IPS-18a (cell line): Measurements from ENCODE around the gene ADORA2A.

Experiments used
- H3K27ac ChIP-seq: one replicate; pipeline ENCODE4 v1.5.1; 2013; ENCODE audit warnings: low read length
- H3K27me3 ChIP-seq: one replicate; pipeline ENCODE4 v1.6.1; 2013; ENCODE audit warnings: mild to moderate bottlenecking, low read length; ENCODE audit not compliant: control insufficient read depth, insufficient read depth
- H3K36me3 ChIP-seq: one replicate; pipeline ENCODE4 v1.6.1; 2013; ENCODE audit warnings: low read depth, low read length; ENCODE audit not compliant: control insufficient read depth
- H3K4me1 ChIP-seq: one replicate; pipeline ENCODE4 v1.6.1; 2013; ENCODE audit warnings: low read depth, low read length; ENCODE audit not compliant: control insufficient read depth
- H3K4me3 ChIP-seq: one replicate; pipeline ENCODE4 v1.5.1; 2013; ENCODE audit warnings: low read length
- H3K9ac ChIP-seq: one replicate; pipeline ENCODE4 v1.6.1; 2013; ENCODE audit warnings: mild to moderate bottlenecking, low read length, moderate library complexity
- H3K9me3 ChIP-seq: one replicate; pipeline ENCODE4 v1.6.1; 2013; ENCODE audit warnings: low read depth, low read length; ENCODE audit not compliant: control insufficient read depth

ADORA2A gene

DNA sequence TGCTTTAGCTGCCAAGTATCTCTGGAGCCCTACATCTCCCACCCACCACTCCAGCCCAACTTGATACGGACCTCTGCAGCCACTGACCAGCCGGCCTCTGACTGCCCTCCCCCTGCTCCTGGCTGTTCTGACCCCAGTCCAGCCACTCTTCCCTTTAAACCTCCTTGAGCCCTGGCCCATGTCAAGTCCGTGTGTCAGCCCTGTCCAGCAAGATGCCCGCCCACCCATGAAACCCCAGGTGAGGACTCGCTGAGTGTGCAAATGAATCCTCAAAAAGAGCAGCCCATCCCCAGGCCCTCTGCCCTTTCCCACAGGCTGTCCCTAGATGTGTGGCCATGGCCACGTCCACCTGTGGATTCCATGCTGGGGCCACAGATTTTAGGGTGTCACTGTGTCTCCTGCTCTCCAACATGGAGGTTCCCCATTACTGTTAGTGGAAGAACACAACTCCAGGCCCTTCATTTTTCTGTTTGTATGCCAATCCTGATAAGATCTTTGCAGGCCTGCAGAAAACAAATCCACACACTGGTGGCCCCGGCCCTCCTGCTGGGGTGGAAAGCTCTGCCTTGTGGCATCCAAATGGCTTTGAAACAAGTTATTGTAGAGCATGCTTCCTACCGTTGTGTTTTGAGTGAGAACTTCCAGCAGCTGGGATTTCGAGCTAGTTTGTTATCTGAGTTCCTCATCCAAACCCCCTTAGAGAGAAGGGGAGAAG is 22.7 kb upstream of the ADORA2A start:
- H3K4me1 ChIP-seq = no peaks in the 10 kb centered on the region
- H3K36me3 ChIP-seq = peaks cover 5% of the 10 kb centered on the region
- H3K4me3 ChIP-seq = no peak overlapping the region
- no peak overlapping the region for H3K9ac ChIP-seq
- no peaks in the 10 kb centered on the region for H3K27me3 ChIP-seq
- no peak overlapping the region for H3K27ac ChIP-seq
- H3K9me3 ChIP-seq = no peaks in the 10 kb centered on the region

DNA sequence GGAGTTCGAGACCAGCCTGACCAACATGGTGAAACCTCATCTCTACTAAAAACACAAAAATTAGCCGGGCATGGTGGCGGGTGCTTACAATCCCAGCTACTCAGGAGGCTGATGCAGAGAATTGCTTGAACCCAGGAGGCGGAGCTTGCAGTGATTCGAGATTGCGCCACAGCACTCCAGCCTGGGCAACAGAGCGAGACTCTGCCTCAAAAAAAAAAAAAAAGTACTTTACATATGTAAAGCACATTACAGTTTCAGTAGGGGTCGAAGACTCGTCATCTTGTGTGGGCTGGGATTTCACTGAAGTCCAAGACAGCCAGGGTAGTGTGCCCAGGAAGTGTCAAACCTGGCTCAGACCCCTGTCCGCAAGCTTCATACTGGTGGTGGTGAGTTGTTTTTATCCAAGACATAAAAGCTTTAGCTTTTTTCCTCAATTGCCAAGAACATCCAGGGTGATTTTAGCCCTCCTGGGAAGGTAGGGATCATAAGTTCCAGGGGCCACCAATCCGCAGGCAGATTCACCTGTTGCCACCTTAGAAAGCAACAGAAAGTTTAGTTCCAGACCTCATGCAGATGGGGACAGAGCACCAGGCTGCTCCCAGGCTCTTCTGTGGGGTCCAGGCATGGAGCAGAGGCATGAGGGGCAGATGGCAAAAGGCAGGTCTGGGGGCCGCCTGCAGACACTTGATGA is 21.6 kb upstream of the ADORA2A start:
- no peaks in the 10 kb centered on the region for H3K9me3 ChIP-seq
- H3K36me3 ChIP-seq = peaks cover 5% of the 10 kb centered on the region
- no peaks in the 10 kb centered on the region for H3K27me3 ChIP-seq
- H3K4me1 ChIP-seq = no peaks in the 10 kb centered on the region
- no peak overlapping the region for H3K27ac ChIP-seq
- no peak overlapping the region for H3K9ac ChIP-seq
- no peak overlapping the region for H3K4me3 ChIP-seq

DNA sequence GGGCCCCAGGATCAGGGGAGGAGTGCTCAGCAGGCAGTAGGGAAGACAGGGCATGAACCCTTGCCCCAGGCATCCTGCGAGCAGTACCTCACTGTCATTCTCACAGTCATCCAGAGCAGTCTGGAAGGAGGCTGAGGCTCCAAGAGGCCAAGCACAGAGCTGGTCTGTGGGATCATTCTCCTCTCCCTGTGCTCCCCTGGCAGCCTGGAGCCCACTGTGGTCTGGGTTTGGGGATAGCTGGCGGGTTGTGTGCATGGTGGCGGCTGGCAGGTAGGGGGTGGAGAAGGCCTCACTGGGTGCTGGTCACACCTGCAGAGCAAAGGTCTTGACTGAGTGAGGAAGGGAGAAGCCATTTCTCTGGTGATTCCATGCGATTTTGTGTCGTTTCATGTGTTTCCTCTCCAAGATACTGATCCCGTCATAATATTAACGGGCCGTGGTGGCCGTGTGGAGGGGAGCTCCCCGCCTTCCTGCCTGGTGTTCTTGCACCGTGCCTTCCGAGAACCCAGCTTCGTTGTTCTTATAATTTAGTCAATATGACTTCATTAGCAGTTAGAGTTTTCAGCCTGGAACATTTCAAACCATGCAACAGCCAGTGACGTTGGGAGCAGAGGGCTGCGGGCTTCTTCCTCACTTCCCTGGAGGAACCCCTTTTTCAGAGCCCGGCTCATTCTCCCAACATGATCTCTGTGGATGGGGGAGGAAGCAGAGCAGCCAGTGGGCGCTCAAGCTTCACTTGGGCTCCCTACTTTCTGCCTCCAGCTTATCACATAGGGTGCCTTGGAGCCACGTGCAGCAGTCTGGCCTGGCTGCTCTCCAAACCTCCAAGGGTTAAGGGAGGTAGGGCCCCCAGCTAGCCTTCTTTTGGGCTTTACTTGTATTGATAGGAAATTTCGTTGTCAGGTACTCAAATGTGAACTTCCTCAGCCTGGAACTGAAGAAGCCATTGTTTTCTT is 20.8 kb upstream of the ADORA2A start:
- H3K9ac ChIP-seq = no peak overlapping the region
- H3K27ac ChIP-seq = no peak overlapping the region
- no peaks in the 10 kb centered on the region for H3K36me3 ChIP-seq
- no peak overlapping the region for H3K4me3 ChIP-seq
- no peaks in the 10 kb centered on the region for H3K27me3 ChIP-seq
- H3K9me3 ChIP-seq = no peaks in the 10 kb centered on the region
- H3K4me1 ChIP-seq = no peaks in the 10 kb centered on the region

DNA sequence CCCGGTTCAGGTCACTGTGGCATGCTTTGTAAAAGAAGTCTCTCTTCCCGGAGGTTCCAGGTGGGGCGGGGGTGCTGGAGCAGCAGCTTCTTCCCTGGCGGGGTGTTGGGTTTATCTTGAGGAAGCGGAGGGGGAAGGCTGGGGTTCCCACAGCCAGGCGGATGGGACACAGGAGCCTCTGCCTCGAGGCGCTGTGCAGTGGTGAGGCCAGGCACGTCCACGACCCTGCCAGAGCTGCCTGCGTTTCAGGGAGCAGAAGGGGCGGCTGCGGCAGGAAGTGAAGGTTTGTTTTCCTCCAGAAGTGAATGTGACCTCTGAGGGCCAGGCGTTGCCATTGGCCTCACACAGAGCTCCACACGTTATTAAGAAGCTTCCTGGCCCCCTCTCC is 20.1 kb upstream of the ADORA2A start:
- no peak overlapping the region for H3K4me3 ChIP-seq
- no peaks in the 10 kb centered on the region for H3K36me3 ChIP-seq

DNA sequence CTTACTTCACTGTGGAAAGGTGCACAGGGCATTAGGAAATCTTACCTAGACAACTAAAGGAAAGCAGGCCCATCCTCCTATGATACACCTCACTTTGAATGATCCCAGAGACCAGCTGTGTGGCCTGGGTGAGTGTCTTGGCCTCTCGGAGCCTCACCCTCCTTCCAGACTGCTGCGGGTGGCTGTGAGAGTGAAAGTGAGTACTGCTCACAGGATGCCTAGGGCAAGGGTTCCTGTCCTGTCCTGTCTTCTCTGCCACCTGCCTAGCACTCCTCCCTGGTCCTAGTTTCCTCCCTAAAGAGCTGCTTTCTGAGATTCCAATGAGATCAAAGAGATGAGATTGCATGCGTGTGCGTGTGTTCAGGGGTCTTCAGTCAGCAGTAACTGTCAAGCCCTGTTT is 19.5 kb upstream of the ADORA2A start:
- no peaks in the 10 kb centered on the region for H3K9me3 ChIP-seq
- no peak overlapping the region for H3K4me3 ChIP-seq
- no peaks in the 10 kb centered on the region for H3K27me3 ChIP-seq
- no peak overlapping the region for H3K9ac ChIP-seq
- H3K36me3 ChIP-seq = no peaks in the 10 kb centered on the region
- H3K27ac ChIP-seq = no peak overlapping the region
- H3K4me1 ChIP-seq = no peaks in the 10 kb centered on the region

More for the DNA sequence above, 20.1 kb upstream of the ADORA2A start:
- Histone ChIP-seq H3K9me3 (no peaks in the 10 kb centered on the region), H3K9ac (no peak overlapping the region), H3K4me1 (no peaks in the 10 kb centered on the region), H3K27me3 (no peaks in the 10 kb centered on the region), H3K27ac (no peak overlapping the region)

DNA sequence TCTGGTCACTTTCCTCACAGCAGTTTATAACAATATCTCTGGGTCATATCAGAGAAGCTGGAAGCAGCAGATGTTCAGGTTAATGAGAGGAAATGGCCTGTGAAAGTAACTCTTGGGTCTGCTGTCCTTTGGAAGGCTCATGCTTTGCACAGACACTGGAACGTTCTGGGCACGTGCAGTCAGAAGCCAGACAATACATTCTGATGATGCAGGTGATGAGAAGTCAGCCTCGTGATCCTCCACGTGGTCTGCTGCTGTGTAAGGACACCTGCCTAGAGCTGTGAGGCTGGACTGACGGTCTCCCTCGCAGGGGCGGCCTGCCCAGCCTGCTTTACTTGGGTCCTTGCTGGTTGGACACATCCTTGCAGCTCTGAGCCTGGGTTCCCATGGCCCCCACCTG is 18.8 kb upstream of the ADORA2A start:
- no peak overlapping the region for H3K27ac ChIP-seq
- no peaks in the 10 kb centered on the region for H3K27me3 ChIP-seq
- H3K4me3 ChIP-seq = no peak overlapping the region
- H3K9ac ChIP-seq = no peak overlapping the region
- no peaks in the 10 kb centered on the region for H3K4me1 ChIP-seq
- no peaks in the 10 kb centered on the region for H3K9me3 ChIP-seq
- no peaks in the 10 kb centered on the region for H3K36me3 ChIP-seq

DNA sequence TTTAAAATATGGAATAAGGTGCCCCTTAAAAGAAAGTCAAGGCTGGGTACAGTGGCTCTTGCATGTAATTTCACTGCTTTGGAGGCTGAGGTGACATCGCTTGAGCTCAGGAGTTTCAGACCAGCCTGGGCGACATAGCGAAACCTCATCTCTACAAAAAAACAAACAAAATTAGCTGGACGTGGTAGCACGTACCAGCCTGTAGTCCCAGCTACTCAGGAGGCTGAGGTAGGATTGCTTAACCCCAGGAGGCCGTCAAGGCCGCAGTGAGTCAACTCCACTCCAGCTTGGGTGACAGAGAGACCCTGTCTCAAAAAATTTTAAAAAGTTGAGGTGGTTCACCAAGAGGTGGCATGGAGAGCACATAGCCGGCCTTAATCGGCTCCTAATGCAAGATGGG is 17.7 kb upstream of the ADORA2A start:
- no peak overlapping the region for H3K27ac ChIP-seq
- peaks cover 4% of the 10 kb centered on the region for H3K36me3 ChIP-seq
- no peak overlapping the region for H3K9ac ChIP-seq
- no peaks in the 10 kb centered on the region for H3K4me1 ChIP-seq
- no peak overlapping the region for H3K4me3 ChIP-seq
- no peaks in the 10 kb centered on the region for H3K27me3 ChIP-seq
- H3K9me3 ChIP-seq = no peaks in the 10 kb centered on the region

DNA sequence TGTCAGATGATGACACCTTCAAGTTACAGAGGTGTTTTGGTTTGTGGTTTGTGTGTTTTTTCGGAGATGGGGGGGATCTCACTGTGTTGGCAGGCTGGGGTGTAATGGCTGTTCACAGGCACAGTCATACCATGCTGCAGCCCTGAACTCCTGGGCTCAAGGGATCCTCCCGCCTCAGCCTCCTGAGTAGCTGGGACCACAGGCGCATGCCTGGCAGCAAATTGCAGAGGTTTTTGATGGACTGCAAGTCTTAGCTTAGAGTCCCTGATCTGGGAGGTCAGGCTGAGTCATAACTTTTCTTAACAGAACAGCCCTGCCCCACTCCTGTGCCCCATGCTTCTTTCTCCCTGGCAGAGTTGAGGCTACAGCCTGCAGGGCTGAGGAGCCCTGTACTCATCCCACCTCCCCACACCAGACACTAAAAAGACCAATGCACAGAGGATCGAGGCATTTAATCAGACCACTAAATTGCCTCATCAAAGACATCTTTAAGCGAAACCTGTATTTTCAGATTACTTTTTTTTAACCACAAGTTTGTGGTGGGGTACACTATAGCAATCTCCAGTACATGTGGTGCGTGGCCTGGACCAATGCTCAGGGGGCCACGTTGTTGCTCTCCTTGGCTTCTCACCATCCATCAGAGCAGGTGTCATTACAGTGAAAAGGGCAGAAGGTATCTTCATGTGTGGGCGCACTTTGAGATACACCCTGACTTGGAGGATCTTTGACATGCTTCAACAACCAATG is 17.1 kb upstream of the ADORA2A start:
- Histone ChIP-seq H3K27ac (no peak overlapping the region), H3K4me3 (no peak overlapping the region), H3K4me1 (no peaks in the 10 kb centered on the region), H3K36me3 (peaks cover 9% of the 10 kb centered on the region), H3K27me3 (no peaks in the 10 kb centered on the region), H3K9me3 (no peaks in the 10 kb centered on the region), H3K9ac (no peak overlapping the region)

DNA sequence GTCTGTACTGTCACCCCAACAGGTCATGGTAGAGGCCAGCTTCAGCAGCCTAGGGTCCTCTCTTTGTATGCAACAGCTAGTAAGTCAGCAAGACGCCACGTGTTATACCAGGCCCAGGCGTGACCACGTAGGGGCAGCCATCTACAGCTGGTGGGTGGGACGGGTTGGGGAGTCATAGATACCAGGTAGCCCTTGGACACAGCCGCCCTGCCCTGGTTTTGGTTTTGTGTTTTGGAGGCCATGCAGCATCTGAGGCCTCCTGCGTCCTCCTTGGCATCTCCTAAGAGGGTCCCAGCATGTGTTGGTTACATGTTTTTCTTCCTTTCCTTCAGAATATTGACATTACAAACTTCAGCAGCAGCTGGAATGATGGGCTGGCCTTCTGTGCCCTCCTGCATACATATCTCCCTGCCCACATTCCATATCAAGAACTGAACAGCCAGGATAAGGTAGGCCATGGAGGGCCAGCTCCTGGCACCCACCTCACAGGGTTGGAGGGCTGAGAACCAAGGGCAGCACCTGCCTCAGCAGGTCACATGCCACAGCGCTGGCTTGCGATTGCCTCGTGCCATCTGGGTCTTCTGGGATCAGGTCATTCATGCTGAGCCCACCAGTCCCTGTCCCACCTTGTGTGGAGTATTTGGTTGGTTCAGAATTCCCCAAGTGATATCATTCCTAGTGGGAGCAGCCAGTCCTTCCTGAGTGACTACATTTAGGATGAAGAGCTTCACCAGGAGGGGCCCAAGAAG is 16.0 kb upstream of the ADORA2A start:
- peaks cover 9% of the 10 kb centered on the region for H3K36me3 ChIP-seq
- no peaks in the 10 kb centered on the region for H3K27me3 ChIP-seq
- no peak overlapping the region for H3K9ac ChIP-seq
- H3K9me3 ChIP-seq = no peaks in the 10 kb centered on the region
- no peak overlapping the region for H3K4me3 ChIP-seq
- H3K27ac ChIP-seq = no peak overlapping the region
- no peaks in the 10 kb centered on the region for H3K4me1 ChIP-seq

DNA sequence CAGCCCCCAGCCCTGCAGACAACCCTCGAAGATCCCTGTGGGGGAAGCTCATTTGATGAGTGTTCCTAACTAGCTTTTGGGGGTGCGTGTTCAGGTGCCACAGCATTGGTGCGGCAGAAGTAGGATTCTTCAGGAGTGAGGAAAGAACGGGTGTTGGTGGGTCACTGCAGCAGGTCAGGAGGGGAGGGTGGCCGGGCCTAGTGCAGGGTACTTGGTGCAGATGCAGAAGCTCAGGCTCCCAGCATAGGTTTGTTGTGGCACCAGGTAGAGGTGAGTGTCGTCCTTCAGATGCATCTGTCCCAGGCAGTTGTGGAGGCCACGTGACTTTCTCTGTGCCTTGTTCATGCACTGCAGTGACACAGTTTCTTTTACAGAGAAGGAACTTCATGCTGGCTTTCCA is 15.1 kb upstream of the ADORA2A start:
- H3K36me3 ChIP-seq = peaks cover 9% of the 10 kb centered on the region

More for the DNA sequence above, 15.1 kb upstream of the ADORA2A start:
- Histone ChIP-seq H3K27me3 (no peaks in the 10 kb centered on the region), H3K4me1 (no peaks in the 10 kb centered on the region), H3K9me3 (no peaks in the 10 kb centered on the region), H3K27ac (no peak overlapping the region), H3K9ac (no peak overlapping the region), H3K4me3 (no peak overlapping the region)
